Thoracic aorta (tissue), 2 donors: ENCODE measurements around the gene KCNQ2. TPM values are rescaled to one million over a fixed set of nuclear protein-coding genes. Genes with fewer than 3 reads are reported as not detected.

Experiments
- ATAC-seq: fragments of 150-250 bp; one replicate; pipeline ENCODE4 v1.8.0; 2017; ENCODE audit warnings: low read depth; ENCODE audit not compliant: insufficient number of reproducible peaks, low FRiP score
- DNase-seq: peaks from one replicate; pipeline ENCODE4 v3.0.0-alpha.2; 2020; ENCODE audit warnings: low spot score
- H3K27ac ChIP-seq, 2 donors: fragments of 200-600 bp; sonication (generic); 1 replicate in 1 of 2; 2 replicates in 1 of 2; pipeline ENCODE4 v1.5.1; 2016; ENCODE audit warnings: mild to moderate bottlenecking in 2 of 2, moderate library complexity in 2 of 2
- H3K27me3 ChIP-seq: fragments of 200-600 bp; sonication (generic); replicated peaks from 2 replicates; pipeline ENCODE4 v1.6.0; 2016; ENCODE audit warnings: mild to moderate bottlenecking; ENCODE audit not compliant: insufficient read depth
- H3K36me3 ChIP-seq: fragments of 200-600 bp; sonication (generic); one replicate; pipeline ENCODE4 v1.5.1; 2016
- H3K4me1 ChIP-seq, 2 donors: fragments of 200-600 bp; sonication (generic); 1 replicate in 1 of 2; 2 replicates in 1 of 2; pipeline versions ENCODE4 v1.5.1 to v1.6.0; 2016; ENCODE audit warnings: low read depth in 2 of 2, mild to moderate bottlenecking in 1 of 2; ENCODE audit not compliant: control insufficient read depth in 1 of 2
- H3K4me3 ChIP-seq: fragments of 200-600 bp; sonication (generic); 2 replicates; pipeline ENCODE4 v1.5.1; 2016; ENCODE audit warnings: mild to moderate bottlenecking
- H3K9me3 ChIP-seq: fragments of 200-600 bp; sonication (generic); 2 replicates; pipeline ENCODE4 v1.5.1; 2016
- CTCF ChIP-seq: fragments of 200-600 bp; sonication (generic); IDR thresholded peaks from one replicate; pipeline ENCODE4 v1.5.1; 2019; ENCODE audit warnings: antibody characterized with exemption
- total RNA-seq, 2 donors: library from RNA; depleted of rRNA; stranded (reverse); fragments of >200 nt; gene quantifications; one replicate each; pipeline versions ENCODE4 v1.1.0 to v1.2.3, GENCODE V29; 2016

Gene KCNQ2
- total RNA-seq, 2 donors from 2014 or later = not detected

- H3K9me3 ChIP-seq = no peaks in the 10 kb centered on the region
- no peak for DNase-seq
- H3K4me1 ChIP-seq = no peaks in the 10 kb centered on the region
- H3K27ac ChIP-seq = no peak overlapping the region
- ATAC-seq = no peak
- TF ChIP-seq CTCF = no peak
- H3K4me3 ChIP-seq = no peak overlapping the region
- no peaks in the 10 kb centered on the region for H3K36me3 ChIP-seq
- H3K27me3 ChIP-seq = no peaks in the 10 kb centered on the region
These were observed 73.5 kb downstream of the KCNQ2 start for GRCh38 chr20:63398744-63399514.

- TF ChIP-seq CTCF = no peak
- Histone ChIP-seq H3K9me3 (no peaks in the 10 kb centered on the region), H3K4me1 (no peaks in the 10 kb centered on the region), H3K4me3 (no peak overlapping the region), H3K27ac (no peak overlapping the region), H3K36me3 (no peaks in the 10 kb centered on the region), H3K27me3 (no peaks in the 10 kb centered on the region)
- DNase-seq = no peak
- no peak for ATAC-seq
These were observed 74.5 kb downstream of the KCNQ2 start for GRCh38 chr20:63397946-63398450.

- no peaks in the 10 kb centered on the region for H3K4me1 ChIP-seq
- TF ChIP-seq CTCF = no peak
- DNase-seq (no peak), ATAC-seq (no peak)
- no peaks in the 10 kb centered on the region for H3K36me3 ChIP-seq
- no peaks in the 10 kb centered on the region for H3K9me3 ChIP-seq
- H3K4me3 ChIP-seq = no peak overlapping the region
- no peaks in the 10 kb centered on the region for H3K27me3 ChIP-seq
- no peak overlapping the region for H3K27ac ChIP-seq
These were observed 75.2 kb downstream of the KCNQ2 start for GRCh38 chr20:63397155-63397843.

- no peak for TF ChIP-seq CTCF
- Histone ChIP-seq H3K27me3 (no peaks in the 10 kb centered on the region), H3K4me1 (no peaks in the 10 kb centered on the region), H3K9me3 (peaks cover 2% of the 10 kb centered on the region), H3K36me3 (no peaks in the 10 kb centered on the region), H3K4me3 (no peak overlapping the region), H3K27ac (no peak overlapping the region)
- DNase-seq = no peak
- ATAC-seq = no peak
These were observed 76.2 kb downstream of the KCNQ2 start for GRCh38 chr20:63396300-63396699.

GRCh38 chr20:63395723-63396122, 76.7 kb downstream of the KCNQ2 start:
- no peaks in the 10 kb centered on the region for H3K4me1 ChIP-seq
- no peak for TF ChIP-seq CTCF
- no peaks in the 10 kb centered on the region for H3K36me3 ChIP-seq
- ATAC-seq (no peak), DNase-seq (no peak)
- H3K27me3 ChIP-seq = no peaks in the 10 kb centered on the region
- H3K9me3 ChIP-seq = peaks cover 4% of the 10 kb centered on the region
- H3K27ac ChIP-seq = no peak overlapping the region
- H3K4me3 ChIP-seq = no peak overlapping the region
